ENCODE measurements around the gene USF1.

USF1 gene

GRCh38 chr1:161045736-161046604 lies at the start of gene USF1:
Gene USF1 (minus strand): TSS chr1:161045977. CDS start chr1:161043275, 2,702 bp downstream.
- Mint-ChIP-seq H3K27me3 (ENCODE audit: low read depth) (no peaks in the 10 kb centered on the region), H3K27ac (peak within 1 kb of the TSS; percentile 98), H3K4me1 (ENCODE audit: low read depth) (peaks cover 34% of the 10 kb centered on the region), H3K9me3 (no peaks in the 10 kb centered on the region), H3K4me3 (peak within 1 kb of the TSS; percentile 84), H3K36me3 (ENCODE audit: low read depth) (peaks cover 61% of the 10 kb centered on the region)

GRCh38 chr1:161095230-161095629 lies 49.5 kb upstream of the USF1 start:
- Mint-ChIP-seq H3K4me1 (ENCODE audit: low read depth) (peaks cover 51% of the 10 kb centered on the region), H3K9me3 (no peaks in the 10 kb centered on the region), H3K27me3 (ENCODE audit: low read depth) (peaks cover 12% of the 10 kb centered on the region), H3K4me3 (no peak overlapping the region), H3K27ac (no peak overlapping the region), H3K36me3 (ENCODE audit: low read depth) (peaks cover 8% of the 10 kb centered on the region)

- H3K4me3 Mint-ChIP-seq, result no peak overlapping the region
- peaks cover 3% of the 10 kb centered on the region for H3K36me3 Mint-ChIP-seq (ENCODE audit: low read depth)
These were observed 48.7 kb upstream of the USF1 start for GRCh38 chr1:161094481-161094880.

GRCh38 chr1:161092621-161093028 lies 46.8 kb upstream of the USF1 start:
- H3K36me3 Mint-ChIP-seq (ENCODE audit: low read depth), result peaks cover 3% of the 10 kb centered on the region
- H3K4me1 Mint-ChIP-seq (ENCODE audit: low read depth), result peaks cover 42% of the 10 kb centered on the region
- peak overlapping the region; percentile 38 for H3K27ac Mint-ChIP-seq
- H3K9me3 Mint-ChIP-seq, result no peaks in the 10 kb centered on the region
- H3K4me3 Mint-ChIP-seq, result no peak overlapping the region
- peaks cover 8% of the 10 kb centered on the region for H3K27me3 Mint-ChIP-seq (ENCODE audit: low read depth)

More at GRCh38 chr1:161094481-161094880, 48.7 kb upstream of the USF1 start:
- Mint-ChIP-seq H3K9me3 (no peaks in the 10 kb centered on the region), H3K27ac (no peak overlapping the region), H3K27me3 (ENCODE audit: low read depth) (peaks cover 12% of the 10 kb centered on the region), H3K4me1 (ENCODE audit: low read depth) (peaks cover 51% of the 10 kb centered on the region)

- Mint-ChIP-seq H3K27me3 (ENCODE audit: low read depth) (peaks cover 5% of the 10 kb centered on the region), H3K9me3 (no peaks in the 10 kb centered on the region), H3K27ac (no peak overlapping the region), H3K4me3 (no peak overlapping the region), H3K36me3 (ENCODE audit: low read depth) (no peaks in the 10 kb centered on the region), H3K4me1 (ENCODE audit: low read depth) (peaks cover 38% of the 10 kb centered on the region)
These were observed 46.2 kb upstream of the USF1 start for GRCh38 chr1:161091796-161092507.

- Mint-ChIP-seq H3K27me3 (ENCODE audit: low read depth) (peaks cover 5% of the 10 kb centered on the region), H3K4me1 (ENCODE audit: low read depth) (peaks cover 30% of the 10 kb centered on the region), H3K4me3 (no peak overlapping the region), H3K36me3 (ENCODE audit: low read depth) (no peaks in the 10 kb centered on the region), H3K27ac (no peak overlapping the region), H3K9me3 (no peaks in the 10 kb centered on the region)
These were observed 45.3 kb upstream of the USF1 start for GRCh38 chr1:161091093-161091492.

- Mint-ChIP-seq H3K9me3 (no peaks in the 10 kb centered on the region), H3K27ac (no peak overlapping the region), H3K27me3 (ENCODE audit: low read depth) (peaks cover 5% of the 10 kb centered on the region), H3K36me3 (ENCODE audit: low read depth) (no peaks in the 10 kb centered on the region), H3K4me1 (ENCODE audit: low read depth) (peaks cover 30% of the 10 kb centered on the region), H3K4me3 (no peak overlapping the region)
These were observed 44.8 kb upstream of the USF1 start for GRCh38 chr1:161090617-161091016.

- no peaks in the 10 kb centered on the region for H3K9me3 Mint-ChIP-seq
- peaks cover 26% of the 10 kb centered on the region for H3K4me1 Mint-ChIP-seq (ENCODE audit: low read depth)
- H3K27ac Mint-ChIP-seq, result no peak overlapping the region
- no peak overlapping the region for H3K4me3 Mint-ChIP-seq
- peaks cover 4% of the 10 kb centered on the region for H3K27me3 Mint-ChIP-seq (ENCODE audit: low read depth)
- no peaks in the 10 kb centered on the region for H3K36me3 Mint-ChIP-seq (ENCODE audit: low read depth)
These were observed 44.2 kb upstream of the USF1 start for GRCh38 chr1:161089938-161090337.

- Mint-ChIP-seq H3K9me3 (no peaks in the 10 kb centered on the region), H3K27me3 (ENCODE audit: low read depth) (no peaks in the 10 kb centered on the region), H3K4me1 (ENCODE audit: low read depth) (peaks cover 23% of the 10 kb centered on the region), H3K36me3 (ENCODE audit: low read depth) (no peaks in the 10 kb centered on the region), H3K4me3 (no peak within 1 kb of the TSS), H3K27ac (no peak within 1 kb of the TSS)
These were observed 43.6 kb upstream of the USF1 start, which contains the start of gene NECTIN4 for GRCh38 chr1:161089251-161089924. Gene NECTIN4 (minus strand): TSS chr1:161089558. CDS start chr1:161089296, 262 bp downstream.

GRCh38 chr1:161088587-161089110 lies 42.9 kb upstream of the USF1 start:
- Mint-ChIP-seq H3K4me1 (ENCODE audit: low read depth) (peaks cover 23% of the 10 kb centered on the region), H3K27me3 (ENCODE audit: low read depth) (no peaks in the 10 kb centered on the region), H3K9me3 (no peaks in the 10 kb centered on the region), H3K27ac (no peak overlapping the region), H3K4me3 (no peak overlapping the region), H3K36me3 (ENCODE audit: low read depth) (no peaks in the 10 kb centered on the region)

- Mint-ChIP-seq H3K27me3 (ENCODE audit: low read depth) (no peaks in the 10 kb centered on the region), H3K27ac (no peak overlapping the region), H3K4me3 (no peak overlapping the region), H3K4me1 (ENCODE audit: low read depth) (peaks cover 9% of the 10 kb centered on the region), H3K36me3 (ENCODE audit: low read depth) (no peaks in the 10 kb centered on the region), H3K9me3 (no peaks in the 10 kb centered on the region)
These were observed 40.7 kb upstream of the USF1 start for GRCh38 chr1:161086457-161086856.

GRCh38 chr1:161085165-161085564 lies 39.4 kb upstream of the USF1 start:
- Mint-ChIP-seq H3K4me3 (no peak overlapping the region), H3K36me3 (ENCODE audit: low read depth) (no peaks in the 10 kb centered on the region), H3K4me1 (ENCODE audit: low read depth) (peaks cover 4% of the 10 kb centered on the region), H3K9me3 (no peaks in the 10 kb centered on the region), H3K27ac (no peak overlapping the region), H3K27me3 (ENCODE audit: low read depth) (no peaks in the 10 kb centered on the region)

GRCh38 chr1:161084597-161084988 lies 38.8 kb upstream of the USF1 start:
- H3K4me3 Mint-ChIP-seq, result no peak overlapping the region
- H3K27ac Mint-ChIP-seq, result no peak overlapping the region
- no peaks in the 10 kb centered on the region for H3K9me3 Mint-ChIP-seq
- no peaks in the 10 kb centered on the region for H3K27me3 Mint-ChIP-seq (ENCODE audit: low read depth)
- peaks cover 4% of the 10 kb centered on the region for H3K4me1 Mint-ChIP-seq (ENCODE audit: low read depth)
- H3K36me3 Mint-ChIP-seq (ENCODE audit: low read depth), result no peaks in the 10 kb centered on the region
